Panc1 (cell line): Measurements from ENCODE around the gene CFAP299. TPM values are rescaled to one million over a fixed set of nuclear protein-coding genes. Genes with fewer than 3 reads are reported as not detected.

Source experiments
- ATAC-seq: fragments of 200-7000 bp; cut with Tn5 transposase; 2 replicates; pipeline ENCODE4 v1.9.1; 2020; ENCODE audit warnings: mild to moderate bottlenecking, moderate library complexity
- BruUV-seq: library from RNA; stranded (reverse); fragments of 400-500 nt; replicated peaks from 2 replicates; lab custom pipeline; 2021; lab: Mats Ljungman, UMichigan
- CTCF ChIA-PET: fragments of 300-600 bp; sonication (Branson Sonifier 250); formaldehyde crosslinking; loops from one replicate; lab custom pipeline; 2022; ENCODE audit warnings: antibody characterized with exemption; lab: Charles Lee
- POLR2A ChIA-PET: fragments of 300-600 bp; sonication (Branson Sonifier 250); formaldehyde crosslinking; loops from one replicate; lab custom pipeline; 2022; ENCODE audit warnings: antibody characterized with exemption; lab: Charles Lee
- DNase-seq: peaks from one replicate; pipeline ENCODE4 v3.0.0-alpha.2; 2010; ENCODE audit warnings: low read depth, low spot score
- H3K27ac ChIP-seq: 2 replicates; pipeline ENCODE4 v1.5.1; 2011; ENCODE audit warnings: mild to moderate bottlenecking, low read length, inconsistent platforms
- H3K27me3 ChIP-seq: fragments of 200-500 bp; sonication (Bioruptor generic); 2 replicates; pipeline ENCODE4 v1.6.0; 2014; ENCODE audit warnings: low read length, inconsistent platforms; ENCODE audit not compliant: control insufficient read depth, insufficient read depth
- H3K36me3 ChIP-seq: fragments of 200-500 bp; sonication (Bioruptor generic); 2 replicates; pipeline ENCODE4 v1.5.1; 2014; ENCODE audit warnings: inconsistent platforms, mild to moderate bottlenecking, low read length, moderate library complexity; ENCODE audit not compliant: control insufficient read depth, insufficient read depth
- H3K4me1 ChIP-seq: 2 replicates; pipeline ENCODE4 v1.5.1; 2011; ENCODE audit warnings: inconsistent platforms, mild to moderate bottlenecking, low read length, moderate library complexity; ENCODE audit not compliant: control insufficient read depth, insufficient read depth
- H3K4me3 ChIP-seq, 2 experiments: 2 replicates each; pipeline ENCODE4 v1.5.1; 2011 to 2012; ENCODE audit warnings: low read depth in 2 of 2, low read length in 2 of 2, mild to moderate bottlenecking in 2 of 2, inconsistent platforms in 1 of 2, moderate library complexity in 1 of 2
- H3K9me3 ChIP-seq: fragments of 200-500 bp; sonication (Bioruptor generic); 2 replicates; pipeline ENCODE4 v1.5.1; 2014; ENCODE audit warnings: low read depth, mild to moderate bottlenecking, inconsistent platforms, low read length, moderate library complexity; ENCODE audit not compliant: control insufficient read depth, insufficient read depth
- POLR2AphosphoS5 ChIP-seq: IDR thresholded peaks from 2 replicates; pipeline ENCODE4 v1.6.1; 2012; ENCODE audit warnings: mild to moderate bottlenecking, low read depth, low read length, moderate library complexity
- SIN3A ChIP-seq: IDR thresholded peaks from 2 replicates; pipeline ENCODE4 v1.6.1; 2012; ENCODE audit warnings: low read depth, mild to moderate bottlenecking, low read length, moderate library complexity, borderline replicate concordance; ENCODE audit not compliant: insufficient read depth
- TCF7L2 ChIP-seq: IDR thresholded peaks from 2 replicates; pipeline ENCODE4 v1.6.1; 2011; ENCODE audit warnings: mild to moderate bottlenecking, low read depth, low read length, inconsistent platforms
- in situ Hi-C: cut with HindIII; loops from 2 replicates; pipeline ENCODE4 v1.10.0; 2016; ENCODE audit warnings: low sequenced_read_pairs, low pct_unique_long_range_greater_than_20kb
- intact Hi-C: fragments of 100-400 bp; cut with micrococcal nuclease; formaldehyde crosslinking; loops from one replicate; pipeline ENCODE4 v1.10.0; 2022; ENCODE audit not compliant: unreplicated experiment
- total RNA-seq: library from RNA; stranded (reverse); gene quantifications from one replicate; pipeline ENCODE4 v1.2.1, GENCODE V29; 2021; ENCODE audit not compliant: unreplicated experiment
- TF ChIP-seq, protein P1 (sequence below): fragments of 450-650 bp; IDR thresholded peaks from 2 replicates; pipeline ENCODE4 v1.5.1; 2017; ENCODE audit warnings: mild to moderate bottlenecking
- TF ChIP-seq, protein P2 (sequence below), 2 experiments: IDR thresholded peaks; 2 replicates each; pipeline ENCODE4 v1.6.1; 2011 to 2012; ENCODE audit warnings: low read depth in 2 of 2, control low read depth in 1 of 2, low read length in 1 of 2, mild to moderate bottlenecking in 1 of 2, moderate library complexity in 1 of 2; ENCODE audit not compliant: insufficient read depth in 1 of 2

The CFAP299 gene
- total RNA-seq, 1 experiment from 2014 or later, result not detected

DNA sequence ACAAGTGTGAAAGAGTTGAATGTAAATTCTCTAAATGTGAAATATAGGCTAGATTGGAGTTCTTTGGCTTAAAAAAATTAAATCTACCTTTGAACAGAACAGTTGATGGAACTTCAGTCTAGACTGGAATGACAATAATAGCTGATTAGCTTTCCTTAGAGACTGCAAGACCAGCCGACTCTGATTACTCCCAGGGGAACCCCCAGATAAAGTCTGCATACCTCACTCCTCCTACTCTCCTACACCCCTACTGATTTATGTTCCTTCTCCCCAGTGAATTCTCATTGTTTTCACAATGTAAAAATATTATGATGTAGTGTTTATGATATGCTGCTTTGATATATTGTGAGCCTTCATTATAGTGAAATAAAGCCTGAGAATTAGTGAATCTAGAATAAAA, 241.3 kb downstream of the CFAP299 start:
- BruUV-seq, result no TSS peak
- TF ChIP-seq, protein P1, sequence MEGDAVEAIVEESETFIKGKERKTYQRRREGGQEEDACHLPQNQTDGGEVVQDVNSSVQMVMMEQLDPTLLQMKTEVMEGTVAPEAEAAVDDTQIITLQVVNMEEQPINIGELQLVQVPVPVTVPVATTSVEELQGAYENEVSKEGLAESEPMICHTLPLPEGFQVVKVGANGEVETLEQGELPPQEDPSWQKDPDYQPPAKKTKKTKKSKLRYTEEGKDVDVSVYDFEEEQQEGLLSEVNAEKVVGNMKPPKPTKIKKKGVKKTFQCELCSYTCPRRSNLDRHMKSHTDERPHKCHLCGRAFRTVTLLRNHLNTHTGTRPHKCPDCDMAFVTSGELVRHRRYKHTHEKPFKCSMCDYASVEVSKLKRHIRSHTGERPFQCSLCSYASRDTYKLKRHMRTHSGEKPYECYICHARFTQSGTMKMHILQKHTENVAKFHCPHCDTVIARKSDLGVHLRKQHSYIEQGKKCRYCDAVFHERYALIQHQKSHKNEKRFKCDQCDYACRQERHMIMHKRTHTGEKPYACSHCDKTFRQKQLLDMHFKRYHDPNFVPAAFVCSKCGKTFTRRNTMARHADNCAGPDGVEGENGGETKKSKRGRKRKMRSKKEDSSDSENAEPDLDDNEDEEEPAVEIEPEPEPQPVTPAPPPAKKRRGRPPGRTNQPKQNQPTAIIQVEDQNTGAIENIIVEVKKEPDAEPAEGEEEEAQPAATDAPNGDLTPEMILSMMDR, result no peak
- TF ChIP-seq SIN3A, result no peak
- TF ChIP-seq, protein P2, sequence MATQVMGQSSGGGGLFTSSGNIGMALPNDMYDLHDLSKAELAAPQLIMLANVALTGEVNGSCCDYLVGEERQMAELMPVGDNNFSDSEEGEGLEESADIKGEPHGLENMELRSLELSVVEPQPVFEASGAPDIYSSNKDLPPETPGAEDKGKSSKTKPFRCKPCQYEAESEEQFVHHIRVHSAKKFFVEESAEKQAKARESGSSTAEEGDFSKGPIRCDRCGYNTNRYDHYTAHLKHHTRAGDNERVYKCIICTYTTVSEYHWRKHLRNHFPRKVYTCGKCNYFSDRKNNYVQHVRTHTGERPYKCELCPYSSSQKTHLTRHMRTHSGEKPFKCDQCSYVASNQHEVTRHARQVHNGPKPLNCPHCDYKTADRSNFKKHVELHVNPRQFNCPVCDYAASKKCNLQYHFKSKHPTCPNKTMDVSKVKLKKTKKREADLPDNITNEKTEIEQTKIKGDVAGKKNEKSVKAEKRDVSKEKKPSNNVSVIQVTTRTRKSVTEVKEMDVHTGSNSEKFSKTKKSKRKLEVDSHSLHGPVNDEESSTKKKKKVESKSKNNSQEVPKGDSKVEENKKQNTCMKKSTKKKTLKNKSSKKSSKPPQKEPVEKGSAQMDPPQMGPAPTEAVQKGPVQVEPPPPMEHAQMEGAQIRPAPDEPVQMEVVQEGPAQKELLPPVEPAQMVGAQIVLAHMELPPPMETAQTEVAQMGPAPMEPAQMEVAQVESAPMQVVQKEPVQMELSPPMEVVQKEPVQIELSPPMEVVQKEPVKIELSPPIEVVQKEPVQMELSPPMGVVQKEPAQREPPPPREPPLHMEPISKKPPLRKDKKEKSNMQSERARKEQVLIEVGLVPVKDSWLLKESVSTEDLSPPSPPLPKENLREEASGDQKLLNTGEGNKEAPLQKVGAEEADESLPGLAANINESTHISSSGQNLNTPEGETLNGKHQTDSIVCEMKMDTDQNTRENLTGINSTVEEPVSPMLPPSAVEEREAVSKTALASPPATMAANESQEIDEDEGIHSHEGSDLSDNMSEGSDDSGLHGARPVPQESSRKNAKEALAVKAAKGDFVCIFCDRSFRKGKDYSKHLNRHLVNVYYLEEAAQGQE (IDR thresholded peaks at IDR 0.05; ENCODE audit: insufficient read depth in 1 of 2, low read depth in 2 of 2, low read length in 1 of 2), result no peak
- TF ChIP-seq TCF7L2, result no peak
- no peak for TF ChIP-seq POLR2AphosphoS5
- ATAC-seq (no peak), DNase-seq (no peak)
- H3K9me3 ChIP-seq, result no peaks in the 10 kb centered on the region
- no peaks in the 10 kb centered on the region for H3K36me3 ChIP-seq
- ChIA-PET CTCF (no interaction called here), POLR2A (interaction anchor here (0.7 kb wide), 1 partner anchor 170 kb away, joined by 13 read pairs; no protein-coding TSS in a partner anchor)
- H3K27me3 ChIP-seq, result no peaks in the 10 kb centered on the region
- no peaks in the 10 kb centered on the region for H3K4me1 ChIP-seq
- intact Hi-C loops, result no loop called here
- no peak overlapping the region for H3K4me3 ChIP-seq
- in situ Hi-C loops, result no loop called here
- H3K27ac ChIP-seq, result no peak overlapping the region

DNA sequence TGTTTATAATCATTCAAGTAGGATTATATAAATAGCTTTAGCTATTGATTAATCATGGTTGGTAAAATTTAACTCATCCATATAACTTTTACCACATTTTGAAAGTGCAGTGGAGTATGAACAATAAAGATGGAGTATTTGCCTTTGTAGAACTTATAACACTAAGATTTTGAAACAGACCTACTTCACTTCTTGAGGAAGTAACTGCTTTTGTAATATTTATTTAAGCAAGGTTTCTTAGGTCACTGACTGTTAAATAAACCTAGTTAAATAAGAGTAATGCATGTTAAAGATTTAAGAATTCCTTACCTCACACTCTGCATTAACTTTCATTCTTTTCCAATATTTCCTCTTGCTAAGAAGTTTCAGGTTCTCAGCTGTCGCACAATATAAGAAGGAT, 242.5 kb downstream of the CFAP299 start:
- DNase-seq, result no peak
- ChIA-PET CTCF (no interaction called here), POLR2A (no interaction called here)
- Histone ChIP-seq H3K4me3 (no peak overlapping the region), H3K27me3 (no peaks in the 10 kb centered on the region), H3K4me1 (no peaks in the 10 kb centered on the region), H3K9me3 (no peaks in the 10 kb centered on the region), H3K36me3 (no peaks in the 10 kb centered on the region), H3K27ac (no peak overlapping the region)
- no peak for TF ChIP-seq TCF7L2
- no peak for TF ChIP-seq POLR2AphosphoS5
- in situ Hi-C loops, result no loop called here
- ATAC-seq, result no peak
- BruUV-seq, result no TSS peak
- intact Hi-C loops, result no loop called here

DNA sequence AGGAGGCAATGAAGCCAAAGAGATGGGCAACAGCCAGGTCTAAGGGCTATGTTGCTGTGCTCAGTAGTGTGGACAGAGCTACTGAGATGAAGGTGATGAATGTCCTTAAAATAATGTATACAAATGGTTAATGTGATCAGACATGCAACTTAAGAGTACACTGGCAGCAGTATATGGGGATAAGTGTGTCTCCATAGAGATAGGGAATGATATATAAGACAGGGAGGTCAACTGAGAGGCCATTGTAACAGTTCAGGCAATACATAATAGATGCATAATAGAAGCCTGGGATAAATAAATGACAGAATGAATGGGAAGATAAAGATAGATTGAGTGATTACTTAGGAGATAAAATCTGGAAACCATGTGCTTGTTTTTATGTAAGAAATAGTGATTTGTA, 250.0 kb downstream of the CFAP299 start:
- H3K4me3 ChIP-seq, result no peak overlapping the region
- no peaks in the 10 kb centered on the region for H3K4me1 ChIP-seq
- no peak for ATAC-seq
- H3K27ac ChIP-seq, result no peak overlapping the region
- in situ Hi-C loops (no loop called here), intact Hi-C loops (no loop called here)
- H3K36me3 ChIP-seq, result no peaks in the 10 kb centered on the region
- ChIA-PET POLR2A (no interaction called here), CTCF (no interaction called here)
- no peak for DNase-seq
- TF ChIP-seq TCF7L2 (no peak), POLR2AphosphoS5 (no peak), SIN3A (no peak)
- TF ChIP-seq, protein P1, result no peak
- TF ChIP-seq, protein P2 (IDR thresholded peaks at IDR 0.05; ENCODE audit: insufficient read depth in 1 of 2, low read depth in 2 of 2, low read length in 1 of 2), result no peak
- H3K9me3 ChIP-seq, result no peaks in the 10 kb centered on the region
- no TSS peak for BruUV-seq
- H3K27me3 ChIP-seq, result no peaks in the 10 kb centered on the region
